ENCODE measurements around the gene RPTOR.

DNA sequence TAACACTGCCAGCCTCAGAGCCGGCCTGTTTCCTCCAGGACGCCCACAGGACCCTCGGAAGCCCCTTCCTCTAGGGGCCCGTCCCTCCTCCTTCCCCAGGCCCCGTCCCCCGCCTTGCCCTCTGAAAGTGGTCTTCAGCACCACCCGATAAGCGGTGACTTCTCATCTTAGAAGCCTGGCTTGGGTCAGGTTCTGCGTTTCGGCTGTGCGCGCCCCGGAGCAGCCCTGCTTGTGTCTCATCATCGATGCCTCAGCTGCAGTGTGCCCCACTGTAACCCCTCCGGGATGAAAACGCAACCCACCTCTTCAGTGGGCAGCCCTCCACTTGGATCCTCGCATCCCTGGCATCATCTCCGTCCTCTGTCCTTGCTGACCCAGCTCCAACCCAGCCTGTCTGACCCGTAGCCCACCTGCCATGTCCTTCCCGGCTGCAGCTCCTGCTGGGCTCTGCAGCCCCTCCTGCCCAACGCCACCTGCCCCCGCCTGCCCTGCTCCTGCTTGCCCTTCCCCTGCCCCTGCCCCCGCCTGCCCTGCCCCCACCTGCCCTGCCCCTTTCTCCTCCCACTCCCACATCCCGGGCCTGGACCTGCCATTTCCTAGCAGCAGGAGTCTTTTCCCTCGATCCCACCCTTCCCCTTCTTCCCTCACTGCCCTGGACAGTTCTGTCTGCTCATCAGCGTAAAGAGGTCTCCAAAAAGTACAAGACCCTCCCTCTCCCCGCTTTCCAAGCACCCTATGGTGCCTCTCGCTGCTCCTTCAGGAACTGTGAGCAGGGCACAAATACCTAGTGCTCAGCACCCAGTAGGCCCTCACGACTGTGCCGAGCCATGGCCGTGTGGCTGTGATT is 334.5 kb downstream of the RPTOR start:
- TF ChIP-seq, protein P1, sequence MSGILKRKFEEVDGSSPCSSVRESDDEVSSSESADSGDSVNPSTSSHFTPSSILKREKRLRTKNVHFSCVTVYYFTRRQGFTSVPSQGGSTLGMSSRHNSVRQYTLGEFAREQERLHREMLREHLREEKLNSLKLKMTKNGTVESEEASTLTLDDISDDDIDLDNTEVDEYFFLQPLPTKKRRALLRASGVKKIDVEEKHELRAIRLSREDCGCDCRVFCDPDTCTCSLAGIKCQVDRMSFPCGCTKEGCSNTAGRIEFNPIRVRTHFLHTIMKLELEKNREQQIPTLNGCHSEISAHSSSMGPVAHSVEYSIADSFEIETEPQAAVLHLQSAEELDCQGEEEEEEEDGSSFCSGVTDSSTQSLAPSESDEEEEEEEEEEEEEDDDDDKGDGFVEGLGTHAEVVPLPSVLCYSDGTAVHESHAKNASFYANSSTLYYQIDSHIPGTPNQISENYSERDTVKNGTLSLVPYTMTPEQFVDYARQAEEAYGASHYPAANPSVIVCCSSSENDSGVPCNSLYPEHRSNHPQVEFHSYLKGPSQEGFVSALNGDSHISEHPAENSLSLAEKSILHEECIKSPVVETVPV (CRISPR knock-in tag; IDR thresholded peaks at IDR 0.05) = no peak
- TF ChIP-seq PPARA (CRISPR knock-in tag; IDR thresholded peaks at IDR 0.05; ENCODE audit: borderline replicate concordance) = no peak
- no peak for TF ChIP-seq GLIS3 (CRISPR knock-in tag; IDR thresholded peaks at IDR 0.05)
- TF ChIP-seq TSHZ2 (CRISPR knock-in tag; IDR thresholded peaks at IDR 0.05) = no peak
- TF ChIP-seq RARB (CRISPR knock-in tag; IDR thresholded peaks at IDR 0.05) = no peak
- no peak for TF ChIP-seq ZC3H10 (CRISPR knock-in tag; IDR thresholded peaks at IDR 0.05)
- TF ChIP-seq BACH2 (CRISPR knock-in tag; IDR thresholded peaks at IDR 0.05; ENCODE audit: borderline replicate concordance) = no peak
- TF ChIP-seq POU6F1 (CRISPR knock-in tag; IDR thresholded peaks at IDR 0.05; ENCODE audit: borderline replicate concordance, low read depth) = no peak
- no peak for TF ChIP-seq ARNTL (CRISPR knock-in tag; IDR thresholded peaks at IDR 0.05; ENCODE audit: borderline replicate concordance, low read depth)
- no peak for TF ChIP-seq ZFP3 (CRISPR knock-in tag; IDR thresholded peaks at IDR 0.05)
- no peak for TF ChIP-seq ZNF70 (CRISPR knock-in tag; IDR thresholded peaks at IDR 0.05)

Data from SK-N-SH treated with all-trans-retinoic acid at 6 μM for 48 hours (cell line).